Stimulated activated CD4-positive, alpha-beta T cell treated with anti-CD3 and anti-CD28 coated beads, TNF-alpha, amount 100 ng/mL, for 1 hour (primary cell): ENCODE results near the gene IDH3A.

Experiments
- DNase-seq, 3 donors: peaks; one replicate each; pipeline ENCODE4 v3.0.0-alpha.2; 2020; ENCODE audit warnings: low read depth in 3 of 3, low spot score in 1 of 3

Gene IDH3A

DNA sequence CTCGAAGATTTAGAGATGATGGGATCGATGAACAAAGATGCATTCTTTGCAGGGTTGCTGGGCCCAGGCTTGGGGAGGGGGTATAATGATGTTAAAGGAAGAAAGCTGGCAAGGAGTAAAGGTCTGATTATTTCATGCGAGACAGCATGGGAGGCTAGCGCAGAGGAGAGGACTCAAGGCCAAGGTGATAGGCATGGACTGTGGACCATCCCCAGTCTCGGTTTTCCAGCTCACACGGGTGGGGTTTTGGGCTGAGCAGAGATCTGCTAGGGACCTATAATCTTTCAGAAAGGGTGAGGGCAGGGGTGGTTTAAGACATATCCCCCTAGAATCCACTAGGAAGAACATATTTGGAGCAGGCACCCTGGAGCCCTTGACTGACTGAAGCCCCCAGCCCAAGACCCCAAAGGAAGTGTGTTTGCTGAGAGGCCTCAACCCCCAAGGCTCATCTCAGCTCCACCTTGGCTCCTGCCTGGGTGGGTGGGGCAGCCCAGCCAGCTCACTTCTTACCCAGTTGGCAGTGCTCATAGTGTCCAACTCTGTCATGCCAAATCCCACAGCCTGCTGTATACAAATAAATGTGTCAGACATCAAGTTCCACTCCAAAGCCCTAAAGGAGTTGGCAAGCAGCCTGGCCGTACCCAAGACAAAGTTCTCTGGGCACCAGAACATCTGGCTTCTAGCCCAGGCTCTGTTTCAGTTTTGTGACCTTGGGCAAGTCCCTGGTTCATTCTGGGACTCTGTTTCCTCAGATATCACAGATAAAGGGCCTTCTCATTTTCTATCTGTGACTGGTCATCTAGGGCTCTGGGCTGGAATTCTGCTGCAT lies 67.3 kb downstream of the IDH3A start:
- DNase-seq, result no peak

DNA sequence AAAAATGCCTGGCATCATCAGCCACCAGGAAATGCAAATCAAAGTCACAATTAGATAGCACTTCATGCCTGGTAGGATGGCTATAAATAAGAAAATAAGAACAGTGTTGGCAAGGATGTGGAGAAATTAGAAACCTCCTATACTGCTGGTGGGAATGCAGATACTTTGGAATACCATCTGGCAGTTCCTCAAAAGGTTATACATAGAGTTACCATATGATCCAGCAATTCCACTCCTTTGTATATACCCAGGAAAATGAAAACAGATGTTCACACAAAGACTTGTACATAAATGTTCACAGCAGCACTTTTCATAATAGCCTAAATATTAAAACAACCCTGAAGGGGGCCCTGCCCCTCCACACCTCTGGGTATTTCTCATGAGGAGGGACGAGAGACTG lies 71.6 kb downstream of the IDH3A start:
- no peak for DNase-seq
